ENCODE results near the gene RIPOR2.

The RIPOR2 gene

GRCh38 chr6:24856246-24856599, 79.5 kb downstream of the RIPOR2 start:
- ATAC-seq (replicated peaks; ENCODE audit: extremely low read depth, poor library complexity, severe bottlenecking) = no peak
- peak overlapping the region; percentile 95 for H3K27ac Mint-ChIP-seq (ENCODE audit: low read depth)
- H3K27me3 Mint-ChIP-seq = no peaks in the 10 kb centered on the region
- DNase-seq (ENCODE audit: low spot score in 2 of 2) = no peak
- no peak overlapping the region for H3K4me3 Mint-ChIP-seq
- H3K4me1 Mint-ChIP-seq = peaks cover 60% of the 10 kb centered on the region
- H3K36me3 Mint-ChIP-seq (ENCODE audit: insufficient read depth) = peaks cover 85% of the 10 kb centered on the region
- no peaks in the 10 kb centered on the region for H3K9me3 Mint-ChIP-seq

- Mint-ChIP-seq H3K4me1 (peaks cover 54% of the 10 kb centered on the region), H3K27me3 (no peaks in the 10 kb centered on the region), H3K27ac (ENCODE audit: low read depth) (peak overlapping the region; percentile 95), H3K4me3 (no peak overlapping the region), H3K9me3 (no peaks in the 10 kb centered on the region), H3K36me3 (ENCODE audit: insufficient read depth) (peaks cover 85% of the 10 kb centered on the region)
- peak; percentile 55 for ATAC-seq (replicated peaks; ENCODE audit: extremely low read depth, poor library complexity, severe bottlenecking)
- peak; percentile 42 to 69 for DNase-seq (ENCODE audit: low spot score in 2 of 2)
Observed at GRCh38 chr6:24855395-24856245, 80.1 kb downstream of the RIPOR2 start.

GRCh38 chr6:24854077-24854666, 81.6 kb downstream of the RIPOR2 start:
- Mint-ChIP-seq H3K27ac (ENCODE audit: low read depth) (peak overlapping the region; percentile 67), H3K4me1 (peaks cover 42% of the 10 kb centered on the region), H3K4me3 (no peak overlapping the region), H3K36me3 (ENCODE audit: insufficient read depth) (peaks cover 85% of the 10 kb centered on the region), H3K9me3 (no peaks in the 10 kb centered on the region), H3K27me3 (no peaks in the 10 kb centered on the region)
- no peak for DNase-seq (ENCODE audit: low spot score in 2 of 2)
- ATAC-seq (replicated peaks; ENCODE audit: extremely low read depth, poor library complexity, severe bottlenecking) = no peak

GRCh38 chr6:24851086-24851485, 84.7 kb downstream of the RIPOR2 start:
- Mint-ChIP-seq H3K36me3 (ENCODE audit: insufficient read depth) (peaks cover 93% of the 10 kb centered on the region), H3K27me3 (no peaks in the 10 kb centered on the region), H3K9me3 (no peaks in the 10 kb centered on the region), H3K4me1 (peaks cover 31% of the 10 kb centered on the region), H3K27ac (ENCODE audit: low read depth) (no peak overlapping the region), H3K4me3 (no peak overlapping the region)
- ATAC-seq (replicated peaks; ENCODE audit: extremely low read depth, poor library complexity, severe bottlenecking) (no peak), DNase-seq (ENCODE audit: low spot score in 2 of 2) (no peak)

GRCh38 chr6:24849713-24850112, 86.0 kb downstream of the RIPOR2 start:
- H3K4me3 Mint-ChIP-seq = no peak overlapping the region
- H3K27ac Mint-ChIP-seq (ENCODE audit: low read depth) = peak overlapping the region; percentile 44
- no peaks in the 10 kb centered on the region for H3K27me3 Mint-ChIP-seq
- no peak for ATAC-seq (replicated peaks; ENCODE audit: extremely low read depth, poor library complexity, severe bottlenecking)
- no peak for DNase-seq (ENCODE audit: low spot score in 2 of 2)
- H3K4me1 Mint-ChIP-seq = peaks cover 32% of the 10 kb centered on the region
- H3K9me3 Mint-ChIP-seq = no peaks in the 10 kb centered on the region
- peaks cover 96% of the 10 kb centered on the region for H3K36me3 Mint-ChIP-seq (ENCODE audit: insufficient read depth)

GRCh38 chr6:24848461-24848860, 87.3 kb downstream of the RIPOR2 start:
- no peaks in the 10 kb centered on the region for H3K27me3 Mint-ChIP-seq
- DNase-seq (ENCODE audit: low spot score in 2 of 2) (no peak), ATAC-seq (replicated peaks; ENCODE audit: extremely low read depth, poor library complexity, severe bottlenecking) (no peak)
- peaks cover 34% of the 10 kb centered on the region for H3K4me1 Mint-ChIP-seq
- H3K4me3 Mint-ChIP-seq = no peak overlapping the region
- no peak overlapping the region for H3K27ac Mint-ChIP-seq (ENCODE audit: low read depth)
- no peaks in the 10 kb centered on the region for H3K9me3 Mint-ChIP-seq
- peaks cover 96% of the 10 kb centered on the region for H3K36me3 Mint-ChIP-seq (ENCODE audit: insufficient read depth)

- no peaks in the 10 kb centered on the region for H3K27me3 Mint-ChIP-seq
- H3K4me3 Mint-ChIP-seq = no peak overlapping the region
- H3K4me1 Mint-ChIP-seq = peaks cover 36% of the 10 kb centered on the region
- no peak for DNase-seq (ENCODE audit: low spot score in 2 of 2)
- H3K27ac Mint-ChIP-seq (ENCODE audit: low read depth) = peak overlapping the region; percentile 77
- no peak for ATAC-seq (replicated peaks; ENCODE audit: extremely low read depth, poor library complexity, severe bottlenecking)
- H3K36me3 Mint-ChIP-seq (ENCODE audit: insufficient read depth) = peaks cover 96% of the 10 kb centered on the region
- H3K9me3 Mint-ChIP-seq = no peaks in the 10 kb centered on the region
Observed at GRCh38 chr6:24847402-24847801, 88.4 kb downstream of the RIPOR2 start.

GRCh38 chr6:24845578-24845977, 90.2 kb downstream of the RIPOR2 start:
- H3K27me3 Mint-ChIP-seq = no peaks in the 10 kb centered on the region
- no peak overlapping the region for H3K4me3 Mint-ChIP-seq
- H3K36me3 Mint-ChIP-seq (ENCODE audit: insufficient read depth) = peaks cover 98% of the 10 kb centered on the region
- DNase-seq (ENCODE audit: low spot score in 2 of 2) (no peak), ATAC-seq (replicated peaks; ENCODE audit: extremely low read depth, poor library complexity, severe bottlenecking) (no peak)
- peaks cover 50% of the 10 kb centered on the region for H3K4me1 Mint-ChIP-seq
- H3K9me3 Mint-ChIP-seq = no peaks in the 10 kb centered on the region
- peak overlapping the region; percentile 13 for H3K27ac Mint-ChIP-seq (ENCODE audit: low read depth)

GRCh38 chr6:24844903-24845302, 90.9 kb downstream of the RIPOR2 start:
- Mint-ChIP-seq H3K36me3 (ENCODE audit: insufficient read depth) (peaks cover 98% of the 10 kb centered on the region), H3K4me3 (no peak overlapping the region), H3K4me1 (peaks cover 50% of the 10 kb centered on the region), H3K27me3 (no peaks in the 10 kb centered on the region), H3K27ac (ENCODE audit: low read depth) (peak overlapping the region; percentile 13), H3K9me3 (no peaks in the 10 kb centered on the region)
- DNase-seq (ENCODE audit: low spot score in 2 of 2) (no peak), ATAC-seq (replicated peaks; ENCODE audit: extremely low read depth, poor library complexity, severe bottlenecking) (no peak)

GRCh38 chr6:24844061-24844460, 91.7 kb downstream of the RIPOR2 start:
- Mint-ChIP-seq H3K36me3 (ENCODE audit: insufficient read depth) (peaks cover 96% of the 10 kb centered on the region), H3K27me3 (no peaks in the 10 kb centered on the region), H3K4me1 (peaks cover 47% of the 10 kb centered on the region), H3K4me3 (no peak overlapping the region), H3K27ac (ENCODE audit: low read depth) (no peak overlapping the region), H3K9me3 (no peaks in the 10 kb centered on the region)
- ATAC-seq (replicated peaks; ENCODE audit: extremely low read depth, poor library complexity, severe bottlenecking) = no peak
- DNase-seq (ENCODE audit: low spot score in 2 of 2) = no peak

GRCh38 chr6:24840187-24840586, 95.6 kb downstream of the RIPOR2 start:
- Mint-ChIP-seq H3K9me3 (no peaks in the 10 kb centered on the region), H3K4me1 (peaks cover 40% of the 10 kb centered on the region), H3K36me3 (ENCODE audit: insufficient read depth) (peaks cover 95% of the 10 kb centered on the region), H3K27ac (ENCODE audit: low read depth) (peak overlapping the region; percentile 55), H3K4me3 (no peak overlapping the region), H3K27me3 (no peaks in the 10 kb centered on the region)
- no peak for DNase-seq (ENCODE audit: low spot score in 2 of 2)
- ATAC-seq (replicated peaks; ENCODE audit: extremely low read depth, poor library complexity, severe bottlenecking) = no peak

- Mint-ChIP-seq H3K4me3 (no peak overlapping the region), H3K9me3 (no peaks in the 10 kb centered on the region), H3K36me3 (ENCODE audit: insufficient read depth) (peaks cover 92% of the 10 kb centered on the region), H3K27ac (ENCODE audit: low read depth) (no peak overlapping the region), H3K4me1 (peaks cover 46% of the 10 kb centered on the region), H3K27me3 (no peaks in the 10 kb centered on the region)
- DNase-seq (ENCODE audit: low spot score in 2 of 2) (no peak), ATAC-seq (replicated peaks; ENCODE audit: extremely low read depth, poor library complexity, severe bottlenecking) (no peak)
Observed at GRCh38 chr6:24838994-24839393, 96.8 kb downstream of the RIPOR2 start.

- no peaks in the 10 kb centered on the region for H3K27me3 Mint-ChIP-seq
- peaks cover 45% of the 10 kb centered on the region for H3K4me1 Mint-ChIP-seq
- peak overlapping the region; percentile 55 for H3K27ac Mint-ChIP-seq (ENCODE audit: low read depth)
- H3K9me3 Mint-ChIP-seq = no peaks in the 10 kb centered on the region
- no peak overlapping the region for H3K4me3 Mint-ChIP-seq
- no peak for ATAC-seq (replicated peaks; ENCODE audit: extremely low read depth, poor library complexity, severe bottlenecking)
- DNase-seq (ENCODE audit: low spot score in 2 of 2) = no peak
- H3K36me3 Mint-ChIP-seq (ENCODE audit: insufficient read depth) = peaks cover 92% of the 10 kb centered on the region
Observed at GRCh38 chr6:24838081-24838480, 97.7 kb downstream of the RIPOR2 start.

Measured in central memory CD8-positive, alpha-beta T cell (primary cell).